Activated naive CD4-positive, alpha-beta T cell treated with anti-CD3 and anti-CD28 coated beads, Interleukin-2, amount 10 ng/mL, durations not matched to agents 7 days and 5 days (primary cell): ENCODE data around the gene LMO1.

Experiments used
- CTCF ChIA-PET: fragments of 350-600 bp; sonication (Branson Sonifier 250); formaldehyde crosslinking; loops from one replicate; lab custom pipeline; 2021; ENCODE audit warnings: antibody characterized with exemption; lab: Charles Lee
- DNase-seq: peaks from one replicate; pipeline ENCODE4 v3.0.0-alpha.2; 2020
- H3K27ac Mint-ChIP-seq: one replicate; pipeline ENCODE4 v1.8.0; 2021; ENCODE audit warnings: mild to moderate bottlenecking, moderate library complexity, mixed read lengths
- H3K27me3 Mint-ChIP-seq: one replicate; pipeline ENCODE4 v1.8.0; 2021; ENCODE audit warnings: mild to moderate bottlenecking, mixed read lengths
- H3K36me3 Mint-ChIP-seq: one replicate; pipeline ENCODE4 v1.8.0; 2021; ENCODE audit warnings: mixed read lengths
- H3K4me1 Mint-ChIP-seq: one replicate; pipeline ENCODE4 v1.8.0; 2021; ENCODE audit warnings: mixed read lengths
- H3K4me3 Mint-ChIP-seq: one replicate; pipeline ENCODE4 v1.8.0; 2021; ENCODE audit warnings: mild to moderate bottlenecking, moderate library complexity, mixed read lengths
- H3K9me3 Mint-ChIP-seq: one replicate; pipeline ENCODE4 v1.8.0; 2021; ENCODE audit warnings: mixed read lengths

LMO1 gene

GRCh38 chr11:8194956-8195355 is 68.7 kb downstream of the LMO1 start:
- H3K27me3 Mint-ChIP-seq: peaks cover 42% of the 10 kb centered on the region
- CTCF ChIA-PET: interaction anchor here (1.4 to 3.3 kb wide), 3 partner anchors 13 to 158 kb away, joined by 3 to 18 read pairs (median 3); partner anchors contain the start of gene LMO1
- H3K27ac Mint-ChIP-seq: no peak overlapping the region

GRCh38 chr11:8192896-8193209 is 70.8 kb downstream of the LMO1 start:
- Mint-ChIP-seq H3K27me3 (peaks cover 30% of the 10 kb centered on the region), H3K27ac (no peak overlapping the region), H3K4me3 (no peak overlapping the region)

More at GRCh38 chr11:8194956-8195355, 68.7 kb downstream of the LMO1 start:
- H3K4me1 Mint-ChIP-seq: no peaks in the 10 kb centered on the region
- H3K9me3 Mint-ChIP-seq: no peaks in the 10 kb centered on the region
- no peak for DNase-seq
- no peaks in the 10 kb centered on the region for H3K36me3 Mint-ChIP-seq
- H3K4me3 Mint-ChIP-seq: no peak overlapping the region

GRCh38 chr11:8192016-8192895 is 71.4 kb downstream of the LMO1 start:
- peaks cover 26% of the 10 kb centered on the region for H3K27me3 Mint-ChIP-seq
- no peaks in the 10 kb centered on the region for H3K9me3 Mint-ChIP-seq
- DNase-seq: peak; percentile 58
- CTCF ChIA-PET: interaction anchor here (0.7 to 3.3 kb wide), 10 partner anchors 10 to 528 kb away, joined by 3 to 18 read pairs (median 4); partner anchors contain the start of gene LMO1
- no peak overlapping the region for H3K27ac Mint-ChIP-seq
- H3K36me3 Mint-ChIP-seq: no peaks in the 10 kb centered on the region
- H3K4me3 Mint-ChIP-seq: no peak overlapping the region
- no peaks in the 10 kb centered on the region for H3K4me1 Mint-ChIP-seq

More at GRCh38 chr11:8192896-8193209, 70.8 kb downstream of the LMO1 start:
- no peaks in the 10 kb centered on the region for H3K9me3 Mint-ChIP-seq
- H3K4me1 Mint-ChIP-seq: no peaks in the 10 kb centered on the region
- CTCF ChIA-PET: interaction anchor here (0.7 to 3.3 kb wide), 10 partner anchors 9 to 528 kb away, joined by 3 to 18 read pairs (median 4); partner anchors contain the start of gene LMO1
- H3K36me3 Mint-ChIP-seq: no peaks in the 10 kb centered on the region
- no peak for DNase-seq

- H3K9me3 Mint-ChIP-seq: no peaks in the 10 kb centered on the region
- H3K27ac Mint-ChIP-seq: no peak overlapping the region
- no peaks in the 10 kb centered on the region for H3K36me3 Mint-ChIP-seq
- H3K27me3 Mint-ChIP-seq: peaks cover 16% of the 10 kb centered on the region
- no peak for DNase-seq
- no peaks in the 10 kb centered on the region for H3K4me1 Mint-ChIP-seq
- CTCF ChIA-PET: interaction anchor here (0.7 to 1.2 kb wide), 2 partner anchors 10 to 132 kb away, joined by 4 read pairs; no protein-coding TSS in a partner anchor
- H3K4me3 Mint-ChIP-seq: no peak overlapping the region
Observed at GRCh38 chr11:8190431-8190830, 73.2 kb downstream of the LMO1 start.

GRCh38 chr11:8186429-8186828 is 77.2 kb downstream of the LMO1 start:
- CTCF ChIA-PET: no interaction called here

GRCh38 chr11:8183111-8183510 is 80.6 kb downstream of the LMO1 start:
- Mint-ChIP-seq H3K36me3 (no peaks in the 10 kb centered on the region), H3K9me3 (no peaks in the 10 kb centered on the region), H3K4me1 (no peaks in the 10 kb centered on the region), H3K27me3 (peaks cover 20% of the 10 kb centered on the region), H3K27ac (no peak overlapping the region), H3K4me3 (no peak overlapping the region)
- no peak for DNase-seq
- CTCF ChIA-PET: no interaction called here

More at GRCh38 chr11:8186429-8186828, 77.2 kb downstream of the LMO1 start:
- Mint-ChIP-seq H3K27ac (no peak overlapping the region), H3K4me1 (no peaks in the 10 kb centered on the region), H3K4me3 (no peak overlapping the region), H3K9me3 (no peaks in the 10 kb centered on the region), H3K27me3 (no peaks in the 10 kb centered on the region), H3K36me3 (no peaks in the 10 kb centered on the region)
- no peak for DNase-seq

- H3K27me3 Mint-ChIP-seq: peaks cover 28% of the 10 kb centered on the region
- H3K4me1 Mint-ChIP-seq: no peaks in the 10 kb centered on the region
- no peaks in the 10 kb centered on the region for H3K36me3 Mint-ChIP-seq
- no peak overlapping the region for H3K27ac Mint-ChIP-seq
- H3K9me3 Mint-ChIP-seq: no peaks in the 10 kb centered on the region
- DNase-seq: no peak
- no peak overlapping the region for H3K4me3 Mint-ChIP-seq
- CTCF ChIA-PET: interaction anchor here (1.2 kb wide), 2 partner anchors 12 to 83 kb away, joined by 3 to 4 read pairs; partner anchors contain the start of gene LMO1
Observed at GRCh38 chr11:8180469-8180868, 83.2 kb downstream of the LMO1 start.

- H3K4me3 Mint-ChIP-seq: no peak overlapping the region
Observed at GRCh38 chr11:8178297-8178696, 85.4 kb downstream of the LMO1 start.

GRCh38 chr11:8177136-8177535 is 86.5 kb downstream of the LMO1 start:
- no peaks in the 10 kb centered on the region for H3K36me3 Mint-ChIP-seq
- no peak overlapping the region for H3K27ac Mint-ChIP-seq
- peaks cover 28% of the 10 kb centered on the region for H3K27me3 Mint-ChIP-seq
- DNase-seq: no peak
- H3K4me1 Mint-ChIP-seq: no peaks in the 10 kb centered on the region
- CTCF ChIA-PET: no interaction called here
- no peak overlapping the region for H3K4me3 Mint-ChIP-seq
- H3K9me3 Mint-ChIP-seq: no peaks in the 10 kb centered on the region

More at GRCh38 chr11:8178297-8178696, 85.4 kb downstream of the LMO1 start:
- Mint-ChIP-seq H3K27ac (no peak overlapping the region), H3K4me1 (no peaks in the 10 kb centered on the region), H3K36me3 (no peaks in the 10 kb centered on the region), H3K27me3 (peaks cover 28% of the 10 kb centered on the region), H3K9me3 (no peaks in the 10 kb centered on the region)
- DNase-seq: no peak
- CTCF ChIA-PET: interaction anchor here (1.2 kb wide), 1 partner anchor 14 kb away, joined by 5 read pairs; no protein-coding TSS in a partner anchor
